ENCODE data around the gene FRZB. TPM values are rescaled to one million over a fixed set of nuclear protein-coding genes. Genes with fewer than 3 reads are reported as not detected.

FRZB gene
- total and polyA plus RNA-seq, 9 of the 15 experiments (the other 6 are each of a cell fraction or from before 2014, with no cell fraction given) = 0.01 to 0.05 (median 0.03) TPM; not detected in 6

- no peak for TF ChIP-seq ZNF609 (CRISPR knock-in tag; IDR thresholded peaks at IDR 0.05; ENCODE audit: borderline replicate concordance)
Measured at GRCh38 chr2:182862091-182862490, 4.3 kb downstream of the FRZB start (continued).

- Histone ChIP-seq H2AFZ (ENCODE audit: low read depth, low read length) (no peak overlapping the region), H3K4me3 (no peak overlapping the region), H4K20me1 (replicated peaks; ENCODE audit: control insufficient read depth, insufficient read depth, low read length) (no peaks in the 10 kb centered on the region), H3K4me2 (ENCODE audit: insufficient read depth, low read length) (no peak overlapping the region), H3K36me3 (ENCODE audit: control insufficient read depth, insufficient read depth, low read length) (no peaks in the 10 kb centered on the region), H3K79me2 (ENCODE audit: control insufficient read depth, insufficient read depth, low read length) (no peaks in the 10 kb centered on the region), H3K9me1 (ENCODE audit: control insufficient read depth, insufficient read depth, low read length) (no peaks in the 10 kb centered on the region), H3K4me1 (replicated peaks in 1 of 2; ENCODE audit: control insufficient read depth in 2 of 2, insufficient read depth in 2 of 2, low read length in 2 of 2) (peaks cover 0 to under 1% of the 10 kb centered on the region in 2 experiments; a peak in 1 of 5 replicates), H3K27me3 (ENCODE audit: control insufficient read depth in 2 of 2, insufficient read depth in 2 of 2, low read length in 2 of 2) (peaks cover 14 to 17% of the 10 kb centered on the region in 2 experiments; a peak in 4 of 5 replicates), H3K27ac (ENCODE audit: extremely low read depth, low read depth, low read length) (no peak overlapping the region), H3K9ac (ENCODE audit: insufficient read depth in 1 of 2, low read depth in 2 of 2, low read length in 2 of 2) (no peak overlapping the region), H3K9me3 (replicated peaks; ENCODE audit: control insufficient read depth, insufficient read depth, low read depth, low read length) (no peaks in the 10 kb centered on the region)
- ATAC-seq (no peak; the same call in 2 of the 3 replicates), DNase-seq (ENCODE audit: extremely low read depth in 1 of 4, low spot score in 3 of 4) (no peak), FAIRE-seq (no peak)
- ChIA-PET CTCF (ENCODE audit: low intra/inter-chr PET ratio) (no interaction called here), POLR2A (interaction anchor here (0.6 kb wide), 2 partner anchors 36 to 157 kb away, joined by 3 read pairs; no protein-coding TSS in a partner anchor)
- intact Hi-C loops (cut with micrococcal nuclease) = loop anchor here (10.0 kb wide), 1 partner anchor 676 kb away; no protein-coding TSS in a partner anchor
- TF ChIP-seq NFRKB (IDR thresholded peaks at IDR 0.05; ENCODE audit: low read depth) (no peak), ZNF76 (CRISPR knock-in tag; IDR thresholded peaks at IDR 0.05; ENCODE audit: borderline replicate concordance) (no peak), SOX6 (IDR thresholded peaks at IDR 0.05) (peak; percentile 59; the same call in 1 of the 2 replicates), HDAC6 (IDR thresholded peaks at IDR 0.05; ENCODE audit: low read depth, low read length) (no peak), CUX1 (CRISPR knock-in tag; IDR thresholded peaks at IDR 0.05) (no peak), ZBTB2 (IDR thresholded peaks at IDR 0.05) (no peak), NR2F6 (CRISPR knock-in tag; IDR thresholded peaks at IDR 0.05) (no peak), MYNN (IDR thresholded peaks at IDR 0.05) (no peak), MYNN (CRISPR knock-in tag; IDR thresholded peaks at IDR 0.05) (no peak)
- in situ Hi-C loops (cut with MboI) = no loop called here
- no TSS peak for BruUV-seq (replicated peaks)
- WGBS (ENCODE audit: insufficient coverage, low coverage, missing lambda C conversion rate) = 0% methylated on average over 2 of the region's 2 CpGs
Measured at GRCh38 chr2:182860858-182861257, 5.6 kb downstream of the FRZB start.

Data from K562 (cell line).